NCI-H1436 treated with DMSO at 0.1 percent for 48 hours (cell line): ENCODE measurements around the gene AKAP13.
"Not testable (repeated sequence)": the region's sequence is repeated elsewhere in the genome, so short reads cannot be mapped to it uniquely, and the experiment has no call there.

Experiments
- DNase-seq: peaks from one replicate; lab custom pipeline; 2025; lab: John Stamatoyannopoulos, UW

Gene AKAP13, protein sequence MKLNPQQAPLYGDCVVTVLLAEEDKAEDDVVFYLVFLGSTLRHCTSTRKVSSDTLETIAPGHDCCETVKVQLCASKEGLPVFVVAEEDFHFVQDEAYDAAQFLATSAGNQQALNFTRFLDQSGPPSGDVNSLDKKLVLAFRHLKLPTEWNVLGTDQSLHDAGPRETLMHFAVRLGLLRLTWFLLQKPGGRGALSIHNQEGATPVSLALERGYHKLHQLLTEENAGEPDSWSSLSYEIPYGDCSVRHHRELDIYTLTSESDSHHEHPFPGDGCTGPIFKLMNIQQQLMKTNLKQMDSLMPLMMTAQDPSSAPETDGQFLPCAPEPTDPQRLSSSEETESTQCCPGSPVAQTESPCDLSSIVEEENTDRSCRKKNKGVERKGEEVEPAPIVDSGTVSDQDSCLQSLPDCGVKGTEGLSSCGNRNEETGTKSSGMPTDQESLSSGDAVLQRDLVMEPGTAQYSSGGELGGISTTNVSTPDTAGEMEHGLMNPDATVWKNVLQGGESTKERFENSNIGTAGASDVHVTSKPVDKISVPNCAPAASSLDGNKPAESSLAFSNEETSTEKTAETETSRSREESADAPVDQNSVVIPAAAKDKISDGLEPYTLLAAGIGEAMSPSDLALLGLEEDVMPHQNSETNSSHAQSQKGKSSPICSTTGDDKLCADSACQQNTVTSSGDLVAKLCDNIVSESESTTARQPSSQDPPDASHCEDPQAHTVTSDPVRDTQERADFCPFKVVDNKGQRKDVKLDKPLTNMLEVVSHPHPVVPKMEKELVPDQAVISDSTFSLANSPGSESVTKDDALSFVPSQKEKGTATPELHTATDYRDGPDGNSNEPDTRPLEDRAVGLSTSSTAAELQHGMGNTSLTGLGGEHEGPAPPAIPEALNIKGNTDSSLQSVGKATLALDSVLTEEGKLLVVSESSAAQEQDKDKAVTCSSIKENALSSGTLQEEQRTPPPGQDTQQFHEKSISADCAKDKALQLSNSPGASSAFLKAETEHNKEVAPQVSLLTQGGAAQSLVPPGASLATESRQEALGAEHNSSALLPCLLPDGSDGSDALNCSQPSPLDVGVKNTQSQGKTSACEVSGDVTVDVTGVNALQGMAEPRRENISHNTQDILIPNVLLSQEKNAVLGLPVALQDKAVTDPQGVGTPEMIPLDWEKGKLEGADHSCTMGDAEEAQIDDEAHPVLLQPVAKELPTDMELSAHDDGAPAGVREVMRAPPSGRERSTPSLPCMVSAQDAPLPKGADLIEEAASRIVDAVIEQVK (N-terminal part only)

DNA sequence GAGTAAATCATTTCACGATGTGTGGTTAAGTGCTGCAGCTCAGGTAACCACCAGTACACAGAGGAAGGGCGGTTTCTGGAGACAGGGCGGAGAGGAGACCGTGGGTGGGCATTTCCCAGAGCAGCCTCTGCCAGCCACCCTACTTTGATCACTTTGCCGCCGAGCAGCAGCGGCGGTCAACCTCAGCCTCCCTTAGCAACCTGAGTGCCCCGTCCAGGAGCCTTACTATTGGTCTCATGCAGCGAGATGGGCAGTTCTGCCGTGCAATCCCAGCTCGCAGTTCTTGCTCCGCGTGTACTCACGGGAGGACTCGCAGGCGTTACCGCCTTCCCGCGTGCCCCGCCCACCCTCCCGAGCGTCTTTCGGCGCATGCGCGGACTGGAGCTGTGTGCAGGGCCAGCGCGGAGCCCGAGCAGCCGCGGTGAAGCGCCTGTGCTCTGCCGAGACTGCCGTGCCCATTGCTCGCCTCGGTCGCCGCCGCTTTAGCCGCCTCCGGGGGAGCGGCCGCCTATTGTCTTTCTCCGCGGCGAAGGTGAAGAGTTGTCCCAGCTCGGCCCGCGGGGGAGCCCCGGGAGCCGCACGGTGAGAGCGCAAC, at the start of gene AKAP13:
Gene AKAP13 (plus strand): TSS at position 387 of the 595 bp plus-strand sequence. CDS start 105,118 bp downstream, outside the sequence.
- DNase-seq = peak; percentile 84

DNA sequence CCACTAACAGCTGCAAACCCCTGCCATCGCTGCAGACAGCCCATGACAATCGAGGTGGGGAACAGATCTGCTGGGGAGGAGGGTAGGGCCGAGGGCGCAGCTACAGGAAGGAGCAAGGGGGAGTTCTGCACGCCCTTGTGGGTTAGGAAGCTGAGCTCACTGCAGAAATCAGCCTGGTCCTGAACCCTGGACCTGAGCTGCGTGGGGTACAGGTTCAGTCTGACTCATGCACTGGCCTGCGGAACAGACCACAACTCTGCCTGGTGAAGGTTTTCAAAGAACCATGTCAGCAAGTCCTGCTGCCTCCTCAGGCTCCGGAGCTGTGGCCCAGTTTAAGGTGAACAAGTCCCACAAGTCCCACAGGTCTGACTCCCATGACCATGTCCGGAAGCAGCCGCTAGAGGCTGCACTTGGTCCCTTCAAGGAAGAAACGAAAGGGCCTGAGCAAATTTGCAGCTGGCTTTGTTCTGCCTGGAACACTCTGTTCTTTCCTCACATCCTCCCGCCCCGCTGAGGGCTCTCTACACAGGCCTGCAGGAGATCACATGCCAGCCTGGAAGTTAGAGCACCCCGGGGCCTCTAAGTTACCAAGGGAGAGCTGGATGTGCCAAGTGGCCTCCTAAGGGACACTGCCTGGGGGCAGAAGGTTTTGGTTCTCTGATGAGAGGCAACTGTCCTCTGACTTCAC, 49.4 kb upstream of the AKAP13 start:
- DNase-seq = peak; percentile 28

DNA sequence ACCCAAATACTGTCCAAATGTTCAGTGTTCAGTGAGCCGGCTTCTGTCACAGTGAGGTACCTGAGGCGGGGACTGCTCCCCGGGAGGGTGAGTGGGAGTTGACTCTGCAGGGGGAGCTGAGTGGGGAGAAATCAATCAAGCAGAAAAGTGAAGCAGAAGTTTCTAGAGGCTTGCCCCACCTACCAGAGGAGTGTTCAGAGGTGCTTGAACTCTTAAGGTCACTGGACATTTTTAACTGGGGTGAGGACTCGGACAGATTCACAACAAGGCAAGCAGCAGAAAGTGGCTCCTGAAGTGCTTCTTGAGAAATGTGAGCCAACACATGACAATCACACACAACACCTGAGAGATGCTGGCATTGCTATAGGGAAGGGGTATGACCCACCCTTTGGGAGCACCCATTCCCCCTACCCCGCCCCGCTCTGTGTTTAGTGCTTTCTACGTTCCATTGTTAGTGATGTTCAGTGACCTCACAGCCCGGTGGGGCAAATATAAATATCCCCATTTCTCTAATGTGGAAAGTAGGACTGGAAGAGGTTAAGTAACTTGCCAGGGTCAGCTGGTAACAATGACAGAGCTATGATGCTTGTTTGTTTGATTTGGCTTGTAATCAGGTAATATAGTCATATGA, 48.6 kb upstream of the AKAP13 start:
- DNase-seq = no peak

DNA sequence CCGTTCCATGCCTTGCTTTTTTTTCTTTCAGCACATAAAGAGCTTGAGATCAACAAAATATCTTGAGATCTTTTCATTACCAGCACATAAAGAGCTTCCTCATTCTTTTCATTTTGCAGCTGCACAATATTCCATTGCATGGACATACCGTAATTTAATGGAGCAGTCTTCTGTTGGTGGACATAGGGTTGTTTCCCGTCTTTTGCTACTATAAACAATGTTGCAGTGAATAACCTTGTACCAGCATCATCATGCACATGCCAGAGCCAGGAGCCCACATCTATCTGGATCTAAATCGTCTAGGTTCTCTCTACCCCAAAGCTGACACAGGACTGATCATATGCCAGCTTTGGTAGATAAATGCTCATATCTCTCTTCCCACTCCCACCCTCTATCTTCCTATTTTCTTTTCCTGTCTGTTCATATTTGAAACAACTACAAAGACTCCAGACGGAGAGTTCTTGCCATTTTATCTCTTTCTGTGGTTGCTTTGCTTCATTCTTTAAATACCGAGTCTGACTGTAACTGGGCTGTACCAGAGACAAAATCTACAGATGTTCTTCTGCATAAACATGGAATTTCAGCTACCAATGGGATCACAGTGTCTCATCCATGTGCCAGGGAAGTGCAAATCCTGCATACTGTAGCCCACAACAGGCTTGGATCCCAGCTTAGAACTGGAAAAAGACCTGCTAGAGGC, 47.1 kb upstream of the AKAP13 start:
- no peak for DNase-seq

DNA sequence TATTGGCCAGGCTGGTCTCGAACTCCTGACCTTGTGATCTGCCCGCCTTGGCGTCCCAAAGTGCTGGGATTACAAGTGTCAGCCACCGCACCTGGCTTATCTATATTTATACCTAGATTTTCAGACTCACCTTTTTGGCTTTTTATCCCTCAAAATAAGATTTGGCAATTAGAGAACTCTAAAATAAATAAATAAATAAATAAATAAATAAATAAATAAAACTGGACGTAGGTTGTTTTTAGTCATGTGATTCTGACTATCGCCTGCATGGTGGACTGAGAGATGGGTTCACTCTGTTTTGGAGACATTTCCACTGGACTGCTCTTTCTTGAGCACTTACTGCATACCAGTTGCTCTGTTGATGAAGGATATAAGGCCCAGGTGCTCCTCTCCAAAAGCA, 46.2 kb upstream of the AKAP13 start:
- DNase-seq = no peak

DNA sequence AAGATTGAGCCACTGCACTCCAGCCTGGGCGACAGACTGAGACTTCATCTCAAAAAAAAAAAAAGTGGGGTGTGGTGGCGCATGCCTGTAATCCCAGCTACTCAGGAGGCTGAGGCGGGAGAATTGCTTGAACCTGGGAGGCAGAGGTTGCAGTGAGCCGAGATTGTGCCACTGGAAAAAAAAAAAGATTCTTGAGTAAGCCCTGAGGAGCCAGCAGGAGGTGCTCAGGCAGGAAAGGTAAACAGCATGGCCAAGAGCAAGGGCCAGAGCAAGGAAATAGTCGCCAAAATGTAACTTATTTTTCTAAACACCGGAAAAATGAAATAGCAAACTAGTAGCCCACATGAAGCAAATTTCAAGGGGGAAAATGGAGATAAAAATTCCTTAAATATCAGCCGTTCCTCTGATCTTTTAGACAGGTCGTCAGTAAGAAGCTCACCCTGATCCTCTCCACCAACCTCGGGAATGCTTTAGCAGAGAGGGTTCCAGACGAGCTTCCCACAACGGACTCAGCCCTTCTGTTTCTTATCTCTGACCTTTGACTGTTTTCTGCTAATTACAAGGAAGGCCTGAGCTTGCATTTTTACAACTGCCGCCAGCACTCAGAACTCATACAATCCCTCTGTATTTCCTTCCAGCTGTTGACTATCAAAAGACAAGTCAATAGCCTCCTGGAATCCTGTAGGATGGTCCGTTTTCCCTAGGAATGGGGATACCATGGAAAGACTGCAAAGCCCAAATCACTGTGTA, 45.0 kb upstream of the AKAP13 start:
- DNase-seq = no peak

DNA sequence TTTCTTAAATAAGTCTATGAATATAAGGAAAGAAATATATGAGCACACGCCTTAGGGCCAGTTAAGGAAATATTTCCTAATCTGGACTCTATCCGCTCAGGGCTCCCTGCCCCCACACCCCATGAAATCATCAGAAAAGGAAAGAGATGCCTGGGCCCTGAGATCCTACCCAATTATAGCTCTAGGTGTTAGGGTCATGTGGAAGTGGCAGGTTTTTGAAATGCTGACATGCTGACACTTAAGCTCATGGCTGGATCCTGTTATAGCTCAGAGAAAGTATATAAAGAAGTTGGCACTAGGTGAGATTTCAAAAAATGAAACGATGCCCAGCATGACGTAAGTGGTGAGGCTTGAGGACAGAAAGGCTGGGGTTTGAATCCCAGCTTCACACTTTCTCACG, 43.5 kb upstream of the AKAP13 start:
- DNase-seq = no peak

DNA sequence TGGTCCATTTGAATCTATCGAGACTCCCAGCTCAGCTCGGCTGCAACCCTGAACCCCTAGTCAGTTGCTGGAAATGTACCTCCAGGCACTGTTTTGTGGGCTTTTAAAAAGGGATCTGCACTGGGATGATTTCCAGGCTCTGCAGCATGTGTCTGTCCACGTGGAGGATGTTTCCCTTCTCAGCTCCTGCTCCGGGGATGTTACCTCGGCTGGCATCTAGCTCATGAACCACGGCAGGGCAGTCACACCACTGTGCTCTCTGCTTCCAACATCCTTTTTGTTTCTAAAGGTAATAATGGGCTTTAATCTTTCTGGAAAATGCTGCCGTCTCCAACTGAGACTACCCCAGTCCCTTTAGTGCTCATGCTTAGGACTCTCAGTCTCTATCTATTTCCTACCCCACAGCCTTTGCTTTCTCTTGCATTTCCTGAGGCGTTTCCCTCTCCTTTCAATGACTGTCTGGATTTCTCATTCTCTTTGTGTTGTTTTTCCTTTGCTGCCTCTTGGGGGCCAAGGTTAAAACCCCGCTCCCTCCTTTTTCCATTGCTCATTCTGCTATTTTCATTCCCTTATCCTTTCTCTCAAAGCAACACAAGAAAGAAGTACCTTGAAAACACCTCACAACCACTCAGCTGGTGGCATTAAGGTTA, 42.9 kb upstream of the AKAP13 start:
- no peak for DNase-seq

DNA sequence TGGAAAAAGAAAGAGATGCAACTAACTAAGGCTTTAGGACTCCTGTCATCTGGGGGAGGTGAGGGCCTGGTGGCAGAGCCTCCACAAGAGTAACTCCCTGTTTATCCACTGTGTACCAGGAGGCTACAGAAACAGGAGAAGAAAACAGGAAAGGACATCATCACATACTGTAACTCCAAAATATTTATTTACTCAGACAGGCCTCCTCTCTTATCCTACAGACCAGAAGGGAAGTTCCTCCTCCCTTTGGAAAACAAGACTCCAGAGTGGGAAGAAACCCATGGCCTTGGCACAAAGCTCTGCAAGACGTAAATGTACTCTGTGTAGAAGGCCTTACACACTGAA, 40.1 kb upstream of the AKAP13 start:
- no peak for DNase-seq

DNA sequence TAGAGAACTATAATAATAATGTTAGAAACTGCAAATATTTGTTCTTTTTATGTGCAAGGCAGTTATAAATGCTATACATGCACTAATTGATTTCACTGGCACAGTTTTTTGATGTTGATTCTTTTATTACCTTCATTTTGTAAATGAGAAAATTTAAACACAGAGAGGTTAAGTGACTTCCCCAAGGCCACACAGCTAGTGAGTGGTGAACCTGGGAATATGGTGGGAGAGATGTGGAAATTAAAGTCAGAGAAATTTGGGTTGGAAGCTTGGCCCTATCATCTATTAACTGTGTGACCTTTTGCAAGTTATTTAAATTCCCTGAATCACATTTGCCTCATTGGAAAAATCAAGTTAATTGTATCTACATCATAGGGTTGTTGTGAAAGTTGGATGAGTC, 39.6 kb upstream of the AKAP13 start:
- DNase-seq = no peak

DNA sequence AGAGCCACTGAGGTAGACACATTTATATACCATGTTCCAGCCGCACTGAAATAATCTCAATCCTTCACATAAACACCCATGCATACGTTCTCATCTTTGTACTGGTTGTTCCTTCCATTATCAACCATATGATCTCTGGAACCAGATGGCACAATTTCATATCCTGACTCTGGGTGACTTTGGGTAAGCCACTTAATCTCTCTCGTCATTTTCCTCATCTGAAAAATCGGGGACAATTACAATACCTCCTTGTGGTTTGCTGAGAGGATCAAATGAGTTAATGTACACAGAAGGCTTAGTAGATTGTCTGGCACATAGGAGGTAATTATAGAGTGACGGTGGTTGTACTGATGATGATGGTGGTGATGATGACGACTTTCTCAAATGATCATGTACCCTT, 38.2 kb upstream of the AKAP13 start:
- not testable (repeated sequence) for DNase-seq

DNA sequence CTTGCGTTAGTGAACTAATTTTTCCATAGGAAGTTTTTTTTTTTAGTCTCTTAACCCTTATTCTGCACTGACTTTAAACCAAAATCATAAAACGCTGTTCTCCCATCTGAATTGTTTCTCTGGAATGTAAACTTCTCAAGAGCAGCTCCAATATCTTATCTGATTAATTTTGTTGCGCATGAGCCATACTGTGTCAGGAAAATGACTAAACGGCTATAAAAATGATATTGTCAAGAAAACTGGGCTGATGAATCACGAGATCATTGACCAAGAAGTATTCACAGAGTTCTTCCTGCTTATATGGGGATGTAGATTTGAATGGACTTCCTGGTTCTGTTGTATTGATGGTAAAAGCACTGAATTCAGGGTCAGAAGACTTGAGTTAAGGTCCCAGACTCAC, 37.0 kb upstream of the AKAP13 start:
- DNase-seq = not testable (repeated sequence)

DNA sequence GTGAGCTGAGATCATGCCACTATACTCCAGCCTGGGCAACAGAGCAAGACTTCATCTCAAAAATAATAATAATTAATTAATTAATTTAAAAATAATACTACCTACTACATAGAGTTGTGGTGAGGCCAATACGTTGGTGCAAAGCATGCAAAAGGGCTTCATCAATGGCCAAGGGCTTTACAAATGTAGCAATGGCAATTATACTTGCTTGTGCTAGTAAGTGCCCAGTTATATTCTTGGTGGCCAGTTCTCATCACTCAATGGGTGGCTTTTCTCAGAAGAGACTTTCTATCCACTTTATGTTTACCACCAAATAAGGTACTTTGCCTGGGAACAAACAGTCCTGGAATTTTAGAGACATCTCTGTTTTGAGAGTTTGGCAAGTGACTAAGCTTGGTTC, 36.2 kb upstream of the AKAP13 start:
- not testable (repeated sequence) for DNase-seq

DNA sequence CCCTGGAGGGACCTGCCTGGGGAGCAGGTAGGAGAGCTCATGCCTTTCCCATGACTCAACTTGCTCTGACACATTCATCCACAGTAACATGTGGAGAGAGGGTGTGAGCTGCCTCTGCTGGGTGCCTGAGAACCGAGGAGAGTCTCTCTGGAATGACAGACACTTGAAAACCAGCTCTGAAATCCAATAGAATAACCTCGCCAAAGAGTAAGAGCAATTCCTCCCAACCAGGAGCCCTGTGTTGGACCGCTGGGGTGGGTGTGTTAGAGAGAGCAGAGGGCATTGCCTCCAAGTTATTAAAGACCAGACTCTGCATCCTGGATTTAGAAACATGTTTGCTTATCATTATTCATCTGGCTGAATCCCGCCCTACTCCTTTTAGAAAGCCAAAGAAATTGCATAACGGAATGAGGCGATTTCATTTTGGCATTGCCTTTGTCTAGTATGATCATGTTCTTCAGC, 35.7 kb upstream of the AKAP13 start:
- not testable (repeated sequence) for DNase-seq

DNA sequence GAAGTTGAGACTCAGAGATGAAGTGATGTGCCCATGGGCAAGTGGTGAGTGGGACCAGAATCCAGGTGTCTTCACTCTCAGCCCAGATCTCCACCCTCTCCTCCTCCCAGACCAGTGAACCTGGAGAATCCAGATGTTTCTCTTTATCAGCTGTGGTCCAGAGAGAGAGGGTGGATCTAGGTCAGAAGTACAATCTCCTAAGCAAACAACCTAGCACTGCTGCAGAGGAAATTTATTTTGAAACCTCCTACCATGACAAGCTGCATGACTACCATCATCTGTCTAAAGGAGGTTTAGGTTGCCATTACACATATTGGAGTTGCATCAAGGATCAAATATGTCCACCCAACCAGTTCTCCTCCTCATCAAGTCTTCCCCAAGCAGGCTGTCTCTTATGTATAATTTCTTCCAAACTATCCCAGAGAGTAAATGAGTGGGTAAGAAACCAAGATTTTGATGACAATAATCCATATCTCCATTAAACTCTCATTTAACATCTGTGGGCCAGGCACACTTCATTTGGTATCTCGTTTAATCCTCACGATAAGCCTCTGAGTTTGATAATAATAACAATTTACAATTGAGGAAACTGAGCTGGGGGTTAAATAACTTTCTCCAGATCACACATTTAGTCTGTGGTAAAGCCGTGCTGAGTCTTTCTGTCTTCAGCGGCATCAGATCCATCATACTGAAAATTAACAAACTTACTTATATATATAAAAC, 35.0 kb upstream of the AKAP13 start:
- not testable (repeated sequence) for DNase-seq

DNA sequence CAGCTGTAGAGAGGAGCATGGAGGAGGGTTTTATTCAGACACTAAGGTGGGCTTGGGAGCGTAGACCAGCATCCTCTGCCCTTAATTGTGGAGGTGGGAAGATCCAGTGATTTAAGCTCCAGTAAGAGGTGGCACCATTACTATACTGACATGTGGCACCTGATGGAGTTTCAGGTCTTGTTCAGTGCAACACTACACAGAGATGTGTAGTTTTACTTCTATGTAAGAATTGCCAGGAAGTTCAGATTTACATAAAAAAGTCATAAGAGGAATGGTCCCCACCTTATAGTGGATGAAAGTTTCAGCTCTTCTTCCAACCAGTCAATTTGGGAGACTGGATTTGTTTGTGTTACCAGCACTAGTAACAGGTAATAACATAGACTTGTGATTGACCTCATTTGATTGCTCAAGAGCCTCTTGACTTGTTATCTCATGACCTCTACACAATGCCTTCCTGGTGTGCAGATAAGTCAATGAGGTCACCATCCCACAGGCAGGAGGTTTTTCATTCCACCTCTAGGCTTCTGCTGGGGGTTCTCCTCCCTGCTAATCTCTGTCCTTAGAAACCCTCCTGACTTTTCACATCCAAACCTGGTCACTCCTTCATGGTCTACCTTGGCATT, 33.8 kb upstream of the AKAP13 start:
- not testable (repeated sequence) for DNase-seq

DNA sequence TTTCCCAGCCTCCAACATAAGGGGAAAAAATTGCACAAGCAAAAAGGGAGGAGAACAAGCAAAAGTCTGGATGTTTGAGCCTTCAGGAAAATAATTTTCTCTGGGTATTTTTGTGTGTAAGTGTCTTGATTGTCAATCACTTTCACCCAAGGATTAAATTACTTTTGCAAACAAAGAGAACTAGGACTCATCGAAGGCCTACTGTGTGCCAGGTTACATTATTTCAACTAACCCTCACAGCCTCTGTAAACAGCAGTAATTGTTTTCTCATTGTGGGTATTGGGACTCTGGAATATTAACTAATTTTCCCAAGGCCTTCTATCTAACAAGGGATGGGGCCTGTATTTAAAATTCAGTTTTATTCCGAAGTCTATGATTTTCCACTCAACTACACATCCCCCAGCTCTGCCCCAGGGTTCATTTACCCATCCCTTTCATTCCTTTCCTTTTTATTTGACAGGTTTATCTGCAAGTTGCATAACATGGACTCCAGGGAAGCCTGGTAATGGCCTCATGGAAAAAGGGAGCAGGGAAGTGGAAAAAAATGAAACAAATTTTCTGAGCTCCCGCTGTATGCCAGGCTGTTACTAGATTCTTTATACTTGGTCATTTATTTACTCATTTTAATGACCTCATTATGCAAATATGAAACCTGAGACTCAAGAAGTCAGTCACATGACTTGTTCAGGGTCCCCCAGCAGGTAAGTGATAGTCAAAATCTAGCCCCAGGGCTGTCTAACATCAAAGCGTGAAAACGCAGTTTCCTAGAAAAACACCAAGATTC, 32.9 kb upstream of the AKAP13 start:
- DNase-seq = not testable (repeated sequence)
